ENCODE results near the gene USP26.

- TF ChIP-seq CTCF (IDR thresholded peaks at IDR 0.05; ENCODE audit: low read depth, low read length) = no peak
- no peak for TF ChIP-seq POLR2A (IDR thresholded peaks at IDR 0.05; ENCODE audit: extremely low read depth, insufficient read length)
- no peak for TF ChIP-seq MYC (IDR thresholded peaks at IDR 0.05; ENCODE audit: low read depth, low read length)
- TF ChIP-seq MAX (IDR thresholded peaks at IDR 0.05; ENCODE audit: low read depth, low read length) = no peak
Observed at GRCh38 chrX:133054761-133055405, 42.0 kb downstream of the USP26 start.

All from NB4 (cell line).